K562 (cell line): ENCODE measurements around the gene ASB11. TPM values are rescaled to one million over a fixed set of nuclear protein-coding genes. Genes with fewer than 3 reads are reported as not detected.

Experiments used
- ATAC-seq: fragments of 200-7000 bp; cut with Tn5 transposase; 3 replicates; pipeline ENCODE4 v1.9.1; 2020; ENCODE audit warnings: moderate library complexity
- Bru-seq: library from RNA; stranded (reverse); fragments of 400-500 nt; gene quantifications from one replicate; lab custom pipeline; 2021; lab: Mats Ljungman, UMichigan
- BruChase-seq, 2 experiments: library from RNA; stranded (reverse); fragments of 400-500 nt; gene quantifications; one replicate each; lab custom pipeline; 2021; lab: Mats Ljungman, UMichigan
- BruUV-seq: library from RNA; stranded (reverse); fragments of 400-500 nt; replicated peaks from 2 replicates; lab custom pipeline; 2021; lab: Mats Ljungman, UMichigan
- CTCF ChIA-PET: fragments of 300-600 bp; formaldehyde crosslinking; extraction: SDS; loops from one replicate; lab custom pipeline; 2021; ENCODE audit warnings: low intra/inter-chr PET ratio; lab: Yijun Ruan, JAX
- POLR2A ChIA-PET: fragments of 300-600, 350-650 bp; sonication (Branson Sonifier 250); formaldehyde crosslinking; extraction: SDS; loops from one replicate; lab custom pipeline; 2021; ENCODE audit warnings: antibody characterized with exemption, inconsistent platforms; lab: Yijun Ruan, JAX
- DNase-seq, 4 experiments: peaks; one replicate each; pipeline versions ENCODE4 v3.0.0 to v3.0.0-alpha.2; 2011 to 2018; ENCODE audit warnings: low spot score in 3 of 4, mixed read lengths in 3 of 4; ENCODE audit errors: extremely low read depth in 1 of 4
- FAIRE-seq: peaks from 2 replicates; lab custom pipeline; 2011; peaks lifted over from hg19 to GRCh38; lab: Jason Lieb, UNC
- H2AFZ ChIP-seq: 2 replicates; pipeline ENCODE4 v1.6.0; 2011; ENCODE audit warnings: low read depth, low read length, control low read depth, inconsistent platforms
- H3K27ac ChIP-seq: fragments of 200-600 bp; 3 replicates; pipeline ENCODE4 v1.8.0; 2011; ENCODE audit warnings: low read depth, mild to moderate bottlenecking, control low read depth, inconsistent platforms, low read length, moderate library complexity, mixed read lengths; ENCODE audit errors: extremely low read depth
- H3K27me3 ChIP-seq, 2 experiments: fragments of 300-600 bp in 1 of 2; 2 replicates in 1 of 2; 3 replicates in 1 of 2; pipeline versions ENCODE4 v1.6.0 to v1.8.0; 2011; ENCODE audit warnings: inconsistent platforms in 2 of 2, low read length in 2 of 2, mild to moderate bottlenecking in 1 of 2, mixed read lengths in 1 of 2, moderate library complexity in 1 of 2; ENCODE audit not compliant: control insufficient read depth in 2 of 2, insufficient read depth in 2 of 2
- H3K36me3 ChIP-seq: fragments of 300-600 bp; 3 replicates; pipeline ENCODE4 v1.8.0; 2011; ENCODE audit warnings: mild to moderate bottlenecking, low read length, inconsistent platforms; ENCODE audit not compliant: control insufficient read depth, insufficient read depth
- H3K4me1 ChIP-seq, 2 experiments: fragments of 200-600 bp in 1 of 2; replicated peaks in 1 of 2; 2 replicates in 1 of 2; 3 replicates in 1 of 2; pipeline versions ENCODE4 v1.5.1 to v1.8.0; 2011; ENCODE audit warnings: inconsistent platforms in 2 of 2, low read length in 2 of 2, mild to moderate bottlenecking in 1 of 2, mixed read lengths in 1 of 2, moderate library complexity in 1 of 2; ENCODE audit not compliant: control insufficient read depth in 2 of 2, insufficient read depth in 2 of 2
- H3K4me2 ChIP-seq: 2 replicates; pipeline ENCODE4 v1.6.1; 2011; ENCODE audit warnings: low read length, control low read depth, inconsistent platforms, mixed read lengths; ENCODE audit not compliant: insufficient read depth
- H3K4me3 ChIP-seq: fragments of 200-600 bp; sonication (generic), shearing (Covaris generic); 2 replicates; pipeline ENCODE4 v1.5.1; 2016; ENCODE audit warnings: control low read depth, inconsistent platforms
- H3K79me2 ChIP-seq: fragments of 200-600 bp; 3 replicates; pipeline ENCODE4 v1.8.0; 2011; ENCODE audit warnings: low read length, inconsistent platforms; ENCODE audit not compliant: control insufficient read depth, insufficient read depth
- H3K9ac ChIP-seq, 2 experiments: 2 replicates each; pipeline versions ENCODE4 v1.6.0 to v1.6.1; 2011; ENCODE audit warnings: low read depth in 2 of 2, low read length in 2 of 2, control low read depth in 1 of 2, inconsistent platforms in 1 of 2, mild to moderate bottlenecking in 1 of 2, mixed read lengths in 1 of 2; ENCODE audit not compliant: insufficient read depth in 1 of 2
- H3K9me1 ChIP-seq: one replicate; pipeline ENCODE4 v1.6.0; 2011; ENCODE audit warnings: inconsistent platforms, mild to moderate bottlenecking, low read length, moderate library complexity; ENCODE audit not compliant: control insufficient read depth, insufficient read depth
- H3K9me3 ChIP-seq: replicated peaks from 2 replicates; pipeline ENCODE4 v1.5.1; 2011; ENCODE audit warnings: low read depth, low read length, inconsistent platforms; ENCODE audit not compliant: control insufficient read depth, insufficient read depth
- H4K20me1 ChIP-seq: replicated peaks from 2 replicates; pipeline ENCODE4 v1.6.1; 2011; ENCODE audit warnings: low read length, inconsistent platforms, mixed read lengths; ENCODE audit not compliant: control insufficient read depth, insufficient read depth
- CREBBP ChIP-seq: IDR thresholded peaks from one replicate; pipeline ENCODE4 v1.6.1; 2012; ENCODE audit warnings: low read depth, mild to moderate bottlenecking, control low read depth, inconsistent platforms, low read length
- FOXM1 ChIP-seq, 2 experiments: fragments of 450-650 bp in 1 of 2; sonication (generic) in 1 of 2; formaldehyde crosslinking in 1 of 2; IDR thresholded peaks; 2 replicates each; pipeline versions ENCODE4 v1.6.1 to v1.9.0; 2017 to 2022; ENCODE audit warnings: low read depth in 2 of 2, mild to moderate bottlenecking in 2 of 2, missing genetic modification reagents in 1 of 2, moderate library complexity in 1 of 2
- KHSRP ChIP-seq: fragments of 450-650 bp; IDR thresholded peaks from 2 replicates; pipeline ENCODE4 v1.6.1; 2017
- L3MBTL2 ChIP-seq: fragments of 450-650 bp; IDR thresholded peaks from 2 replicates; pipeline ENCODE4 v1.6.1; 2016; ENCODE audit warnings: mild to moderate bottlenecking, moderate library complexity
- MTA1 ChIP-seq: fragments of 450-650 bp; IDR thresholded peaks from 2 replicates; pipeline ENCODE4 v1.6.1; 2017; ENCODE audit warnings: borderline replicate concordance
- MYBL2 ChIP-seq, 2 experiments: fragments of 450-650 bp in 1 of 2; sonication (generic) in 1 of 2; formaldehyde crosslinking in 1 of 2; IDR thresholded peaks; 2 replicates each; pipeline versions ENCODE4 v1.6.1 to v1.8.1; 2017 to 2022; ENCODE audit warnings: borderline replicate concordance in 1 of 2, inconsistent platforms in 1 of 2, low read depth in 1 of 2, mild to moderate bottlenecking in 1 of 2, missing genetic modification reagents in 1 of 2, moderate library complexity in 1 of 2
- PHB2 ChIP-seq: fragments of 450-650 bp; IDR thresholded peaks from 2 replicates; pipeline ENCODE4 v1.6.1; 2017; ENCODE audit warnings: low read depth
- POLR2A ChIP-seq: fragments of 450-650 bp; conservative IDR thresholded peaks from 2 replicates; pipeline ENCODE4 v1.6.1; 2016
- RCOR1 ChIP-seq, 2 experiments: IDR thresholded peaks; 2 replicates each; pipeline ENCODE4 v1.6.1; 2012; ENCODE audit warnings: low read depth in 2 of 2, low read length in 2 of 2, borderline replicate concordance in 1 of 2, improper control_type of control experiment in 1 of 2
- SOX6 ChIP-seq: fragments of 450-650 bp; IDR thresholded peaks from 2 replicates; pipeline ENCODE4 v1.6.1; 2014; ENCODE audit warnings: mild to moderate bottlenecking
- STAT5A ChIP-seq: IDR thresholded peaks from 2 replicates; pipeline ENCODE4 v1.6.1; 2012; ENCODE audit warnings: low read length, inconsistent platforms, borderline replicate concordance
- ZNF347 ChIP-seq: fragments of 450-650 bp; formaldehyde crosslinking; IDR thresholded peaks from 2 replicates; pipeline ENCODE4 v1.4.0; 2020; ENCODE audit warnings: low read depth, mild to moderate bottlenecking, moderate library complexity
- WGBS: fragments of 100-300 bp; shearing (Covaris generic); methylation state at CpG from one replicate; pipeline ENCODE4 v1.1.6; 2016; ENCODE audit warnings: low coverage, mixed read lengths; ENCODE audit not compliant: insufficient coverage; ENCODE audit errors: missing lambda C conversion rate; 5-methylcytosine and 5-hydroxymethylcytosine counted together
- in situ Hi-C: fragments of 300-500 bp; cut with MboI; formaldehyde crosslinking; loops from 4 replicates; pipeline ENCODE4 v1.15.0; 2018; ENCODE audit warnings: inconsistent platforms, mixed read lengths
- intact Hi-C: fragments of 100-400 bp; cut with micrococcal nuclease; formaldehyde crosslinking; loops from 2 replicates; pipeline ENCODE4 v1.14.2; 2022
- long read RNA-seq, 3 experiments: library from polyadenylated mRNA in 2 of 3; library from RNA in 1 of 3; unstranded in 2 of 3; stranded (forward) in 1 of 3; transcript quantifications; one replicate each; pipeline ENCODE4 v2.0.0, GENCODE V29; 2019 to 2022
- polyA minus RNA-seq, 3 experiments: library from RNA; depleted of rRNA, polyadenylated mRNA; stranded (reverse); fragments of >200 nt; gene quantifications; 2 replicates each; pipeline ENCODE4 v1.2.3, GENCODE V29; 2011
- polyA plus RNA-seq, 8 experiments: library from polyadenylated mRNA; depleted of rRNA in 4 of 8; stranded (reverse) in 5 of 8; unstranded in 3 of 8; fragments of >200 nt; fragmentation: Nextera tagmentation in 2 of 8; fragmentation: Illumina TruSeq in 1 of 8; extraction: Ambion mirVana in 2 of 8; extraction: Trizol in 1 of 8; gene quantifications; 2 replicates each; pipeline versions ENCODE4 v1.2.1 to v1.2.3, GENCODE V29; 2011 to 2014; ENCODE audit warnings: inconsistent platforms in 1 of 8, missing spikeins in 1 of 8
- total RNA-seq, 7 experiments: library from RNA; depleted of rRNA in 6 of 7; stranded (reverse); fragments of >200 nt in 6 of 7; fragmentation: Illumina TruSeq in 2 of 7; extraction: Trizol in 2 of 7; gene quantifications; 2 replicates each; pipeline versions ENCODE4 v1.2.1 to v1.2.3, GENCODE V29; 2011 to 2021; ENCODE audit warnings: low replicate concordance in 1 of 7
- TF ChIP-seq, protein P1 (sequence below), 3 experiments: fragments of 200-800 bp in 1 of 3; sonication (Bioruptor generic) in 1 of 3; sonication (generic) in 1 of 3; formaldehyde crosslinking in 1 of 3; IDR thresholded peaks; 2 replicates each; pipeline versions ENCODE4 v1.6.1 to v1.8.0; 2016 to 2022; ENCODE audit warnings: mild to moderate bottlenecking in 2 of 3, missing compliant biosample characterization in 2 of 3, missing genetic modification characterization in 2 of 3, missing genetic modification reagents in 1 of 3
- TF ChIP-seq, protein P2 (sequence below): fragments of 250-450 bp; sonication (Bioruptor Pico); IDR thresholded peaks from 2 replicates; pipeline ENCODE4 v1.8.0; 2021; ENCODE audit warnings: borderline replicate concordance, mild to moderate bottlenecking, moderate library complexity; ENCODE audit not compliant: poor library complexity, severe bottlenecking
- TF ChIP-seq, protein P3 (sequence below): fragments of 250-450 bp; sonication (Bioruptor Pico); IDR thresholded peaks from 2 replicates; pipeline ENCODE4 v1.4.0; 2020; ENCODE audit warnings: mild to moderate bottlenecking, moderate library complexity

ASB11 gene, protein sequence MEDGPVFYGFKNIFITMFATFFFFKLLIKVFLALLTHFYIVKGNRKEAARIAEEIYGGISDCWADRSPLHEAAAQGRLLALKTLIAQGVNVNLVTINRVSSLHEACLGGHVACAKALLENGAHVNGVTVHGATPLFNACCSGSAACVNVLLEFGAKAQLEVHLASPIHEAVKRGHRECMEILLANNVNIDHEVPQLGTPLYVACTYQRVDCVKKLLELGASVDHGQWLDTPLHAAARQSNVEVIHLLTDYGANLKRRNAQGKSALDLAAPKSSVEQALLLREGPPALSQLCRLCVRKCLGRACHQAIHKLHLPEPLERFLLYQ
- not detected in 2 replicates for total RNA-seq (2011; cell fraction: chromatin; rRNA removed; ENCODE audit: low replicate concordance)
- total RNA-seq (2011; cell fraction: nucleolus; rRNA removed), result not detected in 2 replicates
- total RNA-seq (2011; cell fraction: nucleoplasm; rRNA removed), result not detected in 2 replicates
- total RNA-seq (2014; rRNA removed) (not detected in 2 replicates), total RNA-seq (2014; rRNA removed; fragmentation: Illumina TruSeq; extraction: Trizol) (not detected in 2 replicates), total RNA-seq (2015; rRNA removed; fragmentation: Illumina TruSeq; extraction: Trizol) (not detected in 2 replicates), total RNA-seq (2021) (not detected in 2 replicates), polyA plus RNA-seq (2011; rRNA removed) (not detected in 2 replicates), polyA plus RNA-seq (2014; fragmentation: Illumina TruSeq; extraction: Trizol) (not detected in 2 replicates), polyA plus RNA-seq (2014; fragmentation: Nextera tagmentation; extraction: Ambion mirVana) (not detected), polyA plus RNA-seq (2014; rRNA removed) (not detected in 2 replicates), polyA minus RNA-seq (2011; rRNA and poly(A)+ RNA removed) (not detected in 2 replicates), Bru-seq, nascent RNA (percentile 36 among the genes with signal in this experiment), BruChase-seq, experiment 1, labeled RNA remaining after a 2-hour chase (percentile 36 among the genes with signal in this experiment), BruChase-seq, experiment 2, labeled RNA remaining after a 6-hour chase (percentile 30 among the genes with signal in this experiment)
- polyA plus RNA-seq (2011; cell fraction: cytosol; rRNA removed), result not detected in 2 replicates
- polyA plus RNA-seq (2011; cell fraction: nucleus; rRNA removed), result not detected in 2 replicates
- 0.07 TPM in 1 of 2 replicates, not detected in the other for polyA plus RNA-seq (2012)
- not detected in 2 replicates for polyA minus RNA-seq (2011; cell fraction: cytosol; rRNA and poly(A)+ RNA removed)
- not detected in 2 replicates for polyA minus RNA-seq (2011; cell fraction: nucleus; rRNA and poly(A)+ RNA removed)
- long read RNA-seq, experiment 1, result 0 reads
- long read RNA-seq, experiment 2, result 0 reads
- long read RNA-seq, experiment 3, result 0 reads

DNA sequence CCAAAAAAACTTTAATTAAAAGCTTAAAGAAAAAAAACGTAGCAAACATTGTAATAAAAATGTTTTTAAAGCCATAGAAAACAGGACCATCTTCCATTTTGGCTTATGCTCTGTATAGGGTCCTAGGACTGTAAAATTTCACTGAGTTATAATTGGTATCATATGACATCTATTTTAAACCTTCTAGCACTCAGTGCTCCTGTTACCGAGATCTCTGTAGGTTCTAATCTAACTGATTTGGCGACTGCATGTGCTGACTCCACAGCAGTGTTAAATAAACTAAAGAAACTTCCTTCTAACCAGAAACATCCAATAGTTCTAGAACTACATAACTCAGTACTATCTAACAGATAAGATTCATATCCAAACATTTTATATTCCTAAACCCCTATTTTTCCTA, at the start of gene ASB11:
ASB11 (minus strand) TSS at position 132 of the 400 bp plus-strand sequence; CDS start at position 97, 35 bp downstream.
- no peak for ATAC-seq
- in situ Hi-C loops, result no loop called here
- 6% methylated on average over 3 of the region's 3 CpGs for WGBS
- TF ChIP-seq ZNF347 (CRISPR knock-in tag) (no peak), MYBL2 (IDR thresholded peaks at IDR 0.05; ENCODE audit: low read depth) (no peak), MYBL2 (CRISPR knock-in tag; IDR thresholded peaks at IDR 0.05; ENCODE audit: borderline replicate concordance) (no peak), L3MBTL2 (no peak), STAT5A (no peak), PHB2 (no peak), CREBBP (no peak), POLR2A (no peak), MTA1 (no peak), FOXM1 (IDR thresholded peaks at IDR 0.05; ENCODE audit: low read depth) (no peak), FOXM1 (CRISPR knock-in tag; IDR thresholded peaks at IDR 0.05; ENCODE audit: low read depth) (no peak), RCOR1 (IDR thresholded peaks at IDR 0.05; ENCODE audit: borderline replicate concordance in 1 of 2, low read depth in 2 of 2, low read length in 2 of 2) (no peak), KHSRP (no peak), SOX6 (no peak)
- TF ChIP-seq, protein P1, sequence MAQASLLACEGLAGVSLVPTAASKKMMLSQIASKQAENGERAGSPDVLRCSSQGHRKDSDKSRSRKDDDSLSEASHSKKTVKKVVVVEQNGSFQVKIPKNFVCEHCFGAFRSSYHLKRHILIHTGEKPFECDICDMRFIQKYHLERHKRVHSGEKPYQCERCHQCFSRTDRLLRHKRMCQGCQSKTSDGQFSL (CRISPR knock-in tag; IDR thresholded peaks at IDR 0.05), result no peak
- TF ChIP-seq, protein P1 (tag; IDR thresholded peaks at IDR 0.05), result no peak
- TF ChIP-seq, protein P2, sequence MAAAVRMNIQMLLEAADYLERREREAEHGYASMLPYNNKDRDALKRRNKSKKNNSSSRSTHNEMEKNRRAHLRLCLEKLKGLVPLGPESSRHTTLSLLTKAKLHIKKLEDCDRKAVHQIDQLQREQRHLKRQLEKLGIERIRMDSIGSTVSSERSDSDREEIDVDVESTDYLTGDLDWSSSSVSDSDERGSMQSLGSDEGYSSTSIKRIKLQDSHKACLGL (CRISPR knock-in tag), result no peak
- TF ChIP-seq, protein P3, sequence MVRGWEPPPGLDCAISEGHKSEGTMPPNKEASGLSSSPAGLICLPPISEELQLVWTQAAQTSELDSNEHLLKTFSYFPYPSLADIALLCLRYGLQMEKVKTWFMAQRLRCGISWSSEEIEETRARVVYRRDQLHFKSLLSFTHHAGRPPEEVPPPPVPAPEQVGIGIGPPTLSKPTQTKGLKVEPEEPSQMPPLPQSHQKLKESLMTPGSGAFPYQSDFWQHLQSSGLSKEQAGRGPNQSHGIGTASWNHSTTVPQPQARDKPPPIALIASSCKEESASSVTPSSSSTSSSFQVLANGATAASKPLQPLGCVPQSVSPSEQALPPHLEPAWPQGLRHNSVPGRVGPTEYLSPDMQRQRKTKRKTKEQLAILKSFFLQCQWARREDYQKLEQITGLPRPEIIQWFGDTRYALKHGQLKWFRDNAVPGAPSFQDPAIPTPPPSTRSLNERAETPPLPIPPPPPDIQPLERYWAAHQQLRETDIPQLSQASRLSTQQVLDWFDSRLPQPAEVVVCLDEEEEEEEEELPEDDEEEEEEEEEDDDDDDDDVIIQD (CRISPR knock-in tag), result no peak

More for the DNA sequence above, at the start of gene ASB11:
- H3K27me3 ChIP-seq, result no peaks in the 10 kb centered on the region; a peak in 1 of 5 replicates
- no peaks in the 10 kb centered on the region for H3K4me1 ChIP-seq
- no peak within 1 kb of the TSS for H3K4me3 ChIP-seq
- H3K27ac ChIP-seq, result no peak within 1 kb of the TSS
- no peaks in the 10 kb centered on the region for H3K9me1 ChIP-seq
- intact Hi-C loops, result no loop called here
- H3K9ac ChIP-seq, result no peak within 1 kb of the TSS
- H3K4me2 ChIP-seq, result no peak within 1 kb of the TSS
- H3K36me3 ChIP-seq, result peaks cover 3% of the 10 kb centered on the region; the same call in 1 of the 3 replicates
- no TSS peak for BruUV-seq
- ChIA-PET POLR2A (no interaction called here), CTCF (no interaction called here)
- H4K20me1 ChIP-seq, result no peaks in the 10 kb centered on the region
- no peak for DNase-seq
- no peak within 1 kb of the TSS for H2AFZ ChIP-seq
- no peak for FAIRE-seq
- no peaks in the 10 kb centered on the region for H3K79me2 ChIP-seq
- H3K9me3 ChIP-seq, result no peaks in the 10 kb centered on the region
